SK-N-SH (cell line): ENCODE results near the gene ATP11A. TPM values are rescaled to one million over a fixed set of nuclear protein-coding genes. Genes with fewer than 3 reads are reported as not detected.

Experiments
- CTCF ChIA-PET: fragments of 300-600, 350-600 bp; formaldehyde crosslinking; extraction: SDS; loops from one replicate; lab custom pipeline; 2021; lab: Yijun Ruan, JAX
- POLR2A ChIA-PET: fragments of 350-600 bp; sonication (Branson Sonifier 250); formaldehyde crosslinking; extraction: SDS; loops from one replicate; lab custom pipeline; 2020; ENCODE audit warnings: antibody characterized with exemption, inconsistent platforms; lab: Yijun Ruan, JAX
- DNase-seq: peaks from one replicate; pipeline ENCODE4 v3.0.0; 2012
- H2AFZ ChIP-seq: fragments of 200-600 bp; sonication (generic); 2 replicates; pipeline ENCODE4 v1.8.1; 2016; ENCODE audit warnings: antibody characterized with exemption, mild to moderate bottlenecking, low read depth
- H3F3A ChIP-seq: fragments of 200-600 bp; sonication (generic); replicated peaks from 2 replicates; pipeline ENCODE3; 2016; ENCODE audit warnings: antibody characterized with exemption, mild to moderate bottlenecking; ENCODE audit not compliant: insufficient read depth
- H3K27ac ChIP-seq, 2 experiments: fragments of 200-500 bp in 1 of 2; fragments of 200-600 bp in 1 of 2; sonication (Bioruptor generic) in 1 of 2; sonication (generic), shearing (Covaris generic) in 1 of 2; 2 replicates each; pipeline versions ENCODE4 v1.5.1 to v1.6.1; 2014 to 2016; ENCODE audit warnings: low read depth in 2 of 2, inconsistent platforms in 1 of 2, low read length in 1 of 2, mild to moderate bottlenecking in 1 of 2, mixed read lengths in 1 of 2
- H3K27me3 ChIP-seq: fragments of 200-600 bp; sonication (generic), shearing (Covaris generic); 2 replicates; pipeline ENCODE4 v1.6.1; 2016; ENCODE audit warnings: mixed run types; ENCODE audit not compliant: insufficient read depth
- H3K36me3 ChIP-seq, 2 experiments: fragments of 200-500 bp in 1 of 2; fragments of 200-600 bp in 1 of 2; sonication (Bioruptor generic) in 1 of 2; sonication (generic) in 1 of 2; replicated peaks in 1 of 2; 2 replicates each; pipeline versions ENCODE3 to v1.5.1; 2014 to 2016; ENCODE audit warnings: low read length in 1 of 2, mild to moderate bottlenecking in 1 of 2; ENCODE audit not compliant: insufficient read depth in 2 of 2, control insufficient read depth in 1 of 2
- H3K4me1 ChIP-seq, 2 experiments: fragments of 200-500 bp in 1 of 2; fragments of 200-600 bp in 1 of 2; sonication (Bioruptor generic) in 1 of 2; sonication (generic), shearing (Covaris generic) in 1 of 2; 2 replicates each; pipeline versions ENCODE4 v1.5.1 to v1.6.1; 2014 to 2016; ENCODE audit warnings: low read depth in 1 of 2, low read length in 1 of 2, mixed run types in 1 of 2; ENCODE audit not compliant: insufficient read depth in 2 of 2, control insufficient read depth in 1 of 2
- H3K4me2 ChIP-seq: fragments of 200-600 bp; sonication (generic), shearing (Covaris generic); 2 replicates; pipeline ENCODE4 v1.6.1; 2017; ENCODE audit warnings: mixed run types
- H3K4me3 ChIP-seq, 2 experiments: fragments of 200-500 bp in 1 of 2; fragments of 200-600 bp in 1 of 2; sonication (Bioruptor generic) in 1 of 2; sonication (generic), shearing (Covaris generic) in 1 of 2; 2 replicates each; pipeline versions ENCODE4 v1.5.1 to v1.8.1; 2014 to 2016; ENCODE audit warnings: low read depth in 2 of 2, inconsistent platforms in 1 of 2, low read length in 1 of 2, mild to moderate bottlenecking in 1 of 2, mixed read lengths in 1 of 2, moderate library complexity in 1 of 2
- H3K79me2 ChIP-seq: fragments of 200-600 bp; sonication (generic); 2 replicates; pipeline ENCODE4 v1.8.1; 2017; ENCODE audit warnings: mild to moderate bottlenecking; ENCODE audit not compliant: insufficient read depth
- H3K9ac ChIP-seq: fragments of 200-600 bp; sonication (generic); 2 replicates; pipeline ENCODE4 v1.6.1; 2017; ENCODE audit warnings: mixed run types
- H3K9me2 ChIP-seq: fragments of 200-600 bp; sonication (generic); 2 replicates; pipeline ENCODE4 v1.6.1; 2017; ENCODE audit warnings: mixed run types
- H3K9me3 ChIP-seq: fragments of 200-600 bp; sonication (generic); 2 replicates; pipeline ENCODE4 v1.6.1; 2017; ENCODE audit warnings: mixed run types, mild to moderate bottlenecking, moderate library complexity
- H4K20me1 ChIP-seq: fragments of 200-600 bp; sonication (generic); 2 replicates; pipeline ENCODE4 v1.6.1; 2017; ENCODE audit warnings: mild to moderate bottlenecking, mixed run types; ENCODE audit not compliant: insufficient read depth
- CTCF ChIP-seq: fragments of 200-600 bp; sonication (generic); IDR thresholded peaks from 2 replicates; pipeline ENCODE4 v1.6.1; 2017; ENCODE audit warnings: antibody characterized with exemption, mild to moderate bottlenecking, moderate library complexity
- ELF1 ChIP-seq: IDR thresholded peaks from 2 replicates; pipeline ENCODE4 v1.4.0; 2012
- EP300 ChIP-seq, 2 experiments: IDR thresholded peaks; 2 replicates each; pipeline versions ENCODE4 v1.4.0 to v1.6.1; 2012; ENCODE audit warnings: borderline replicate concordance in 1 of 2, low read depth in 1 of 2, low read length in 1 of 2
- EZH2phosphoT487 ChIP-seq: fragments of 200-600 bp; sonication (generic); IDR thresholded peaks from 2 replicates; pipeline ENCODE4 v1.6.1; 2017; ENCODE audit warnings: low read depth, mixed run types, mild to moderate bottlenecking, antibody characterized with exemption, moderate library complexity, borderline replicate concordance
- JUND ChIP-seq: IDR thresholded peaks from 2 replicates; pipeline ENCODE4 v1.4.0; 2012
- MAX ChIP-seq: IDR thresholded peaks from 2 replicates; pipeline ENCODE4 v1.4.0; 2012; ENCODE audit warnings: low read depth
- NFIC ChIP-seq: IDR thresholded peaks from 2 replicates; pipeline ENCODE4 v1.4.0; 2012; ENCODE audit warnings: borderline replicate concordance
- NRF1 ChIP-seq: IDR thresholded peaks from 2 replicates; pipeline ENCODE4 v1.6.1; 2012; ENCODE audit warnings: low read depth, mild to moderate bottlenecking, low read length
- RCOR1 ChIP-seq: fragments of 150-350 bp; IDR thresholded peaks from 2 replicates; pipeline ENCODE4 v1.6.1; 2017; ENCODE audit warnings: antibody characterized with exemption, low read length
- RXRA ChIP-seq: IDR thresholded peaks from 2 replicates; pipeline ENCODE4 v1.4.0; 2012; ENCODE audit warnings: low read depth, mild to moderate bottlenecking, borderline replicate concordance
- SMC3 ChIP-seq: IDR thresholded peaks from 2 replicates; pipeline ENCODE4 v1.6.1; 2012; ENCODE audit warnings: low read depth, low read length, improper control_type of control experiment
- TAF1 ChIP-seq: IDR thresholded peaks from 2 replicates; pipeline ENCODE4 v1.6.1; 2012; ENCODE audit warnings: low read depth, mild to moderate bottlenecking, low read length, moderate library complexity, borderline replicate concordance
- TEAD4 ChIP-seq: IDR thresholded peaks from 2 replicates; pipeline ENCODE4 v1.4.0; 2012; ENCODE audit warnings: mild to moderate bottlenecking, borderline replicate concordance; ENCODE audit not compliant: insufficient read depth
- USF1 ChIP-seq: IDR thresholded peaks from 2 replicates; pipeline ENCODE4 v1.4.0; 2012; ENCODE audit warnings: low read depth, borderline replicate concordance
- YY1 ChIP-seq: IDR thresholded peaks from 2 replicates; pipeline ENCODE4 v1.4.0; 2012; ENCODE audit warnings: low read depth, mild to moderate bottlenecking
- WGBS: methylation state at CpG from one replicate; pipeline ENCODE4 v1.1.6; 2017; ENCODE audit warnings: low lambda C conversion rate; 5-methylcytosine and 5-hydroxymethylcytosine counted together
- polyA plus RNA-seq, 3 experiments: library from polyadenylated mRNA; depleted of rRNA; stranded (reverse); fragments of >200 nt; gene quantifications; 2 replicates each; pipeline ENCODE4 v1.2.3, GENCODE V29; 2012
- TF ChIP-seq, protein P1 (sequence below): IDR thresholded peaks from 2 replicates; pipeline ENCODE4 v1.4.0; 2012; ENCODE audit warnings: low read depth, borderline replicate concordance

Gene ATP11A
- polyA plus RNA-seq, 1 of the 3 experiments (the other 2 are of a cell fraction), result 4.1 TPM

GRCh38 chr13:112651750-112652511 lies 37.9 kb upstream of the ATP11A start:
- DNase-seq, result no peak
- no peaks in the 10 kb centered on the region for H3K9me3 ChIP-seq
- H2AFZ ChIP-seq, result no peak overlapping the region
- TF ChIP-seq NRF1, result no peak
- TF ChIP-seq RCOR1, result no peak
- TF ChIP-seq CTCF, result no peak
- TF ChIP-seq YY1, result no peak
- no peak for TF ChIP-seq RXRA
- TF ChIP-seq TEAD4, result no peak
- TF ChIP-seq TAF1, result no peak
- no peak for TF ChIP-seq JUND
- TF ChIP-seq MAX, result no peak
- TF ChIP-seq EP300 (IDR thresholded peaks at IDR 0.05; ENCODE audit: borderline replicate concordance in 1 of 2, low read depth in 1 of 2, low read length in 1 of 2), result no peak
- no peak for TF ChIP-seq NFIC
- no peak for TF ChIP-seq ELF1
- TF ChIP-seq USF1, result no peak
- TF ChIP-seq SMC3, result no peak
- 34% methylated on average over 7 of the region's 7 CpGs for WGBS
- no peak overlapping the region for H3K9ac ChIP-seq
- H3F3A ChIP-seq, result peaks cover 5% of the 10 kb centered on the region
- peaks cover 0 to 3% of the 10 kb centered on the region in 2 experiments; a peak in 1 of 4 replicates for H3K4me1 ChIP-seq
- no peak overlapping the region for H3K27ac ChIP-seq
- H3K79me2 ChIP-seq, result no peaks in the 10 kb centered on the region
- ChIA-PET POLR2A (no interaction called here), CTCF (interaction anchor here (0.7 to 1.4 kb wide), 4 partner anchors 11 to 34 kb away, joined by 3 to 4 read pairs (median 4); no protein-coding TSS in a partner anchor)
- no peaks in the 10 kb centered on the region for H3K36me3 ChIP-seq
- no peak overlapping the region for H3K4me3 ChIP-seq
- H3K9me2 ChIP-seq, result no peaks in the 10 kb centered on the region
- H4K20me1 ChIP-seq, result no peaks in the 10 kb centered on the region
- H3K4me2 ChIP-seq, result no peak overlapping the region
- no peaks in the 10 kb centered on the region; the same call in 1 of the 2 replicates for H3K27me3 ChIP-seq

DNA sequence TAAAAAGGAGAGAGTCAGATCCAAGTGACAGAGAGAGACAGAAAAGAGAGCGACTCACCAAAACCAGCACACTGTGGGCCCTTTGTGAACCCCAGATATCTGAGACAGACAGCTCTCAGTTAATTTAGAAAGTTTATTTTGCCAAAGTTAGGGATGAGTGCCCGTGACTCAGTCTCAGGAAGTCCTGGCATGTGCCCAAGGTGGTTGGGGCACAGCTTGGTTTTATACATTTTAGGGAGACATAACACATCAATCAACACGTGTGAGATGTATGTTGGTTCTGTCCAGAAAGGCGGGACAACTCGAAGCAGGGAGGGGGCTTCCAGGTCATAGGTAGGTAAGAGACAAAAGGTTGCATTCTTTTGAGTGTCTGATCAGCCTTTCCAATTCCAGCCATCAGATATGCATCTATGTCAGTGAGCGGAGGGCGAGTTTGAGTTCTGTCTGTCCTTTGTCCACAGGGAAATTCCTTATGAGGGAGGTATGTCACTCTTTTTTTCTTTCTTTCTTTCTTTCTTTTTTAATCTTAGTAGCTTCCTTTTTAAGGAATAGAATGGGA lies 37.2 kb upstream of the ATP11A start:
- H3F3A ChIP-seq, result peaks cover 5% of the 10 kb centered on the region
- H3K9ac ChIP-seq, result no peak overlapping the region
- no peak for TF ChIP-seq EZH2phosphoT487
- no peak for TF ChIP-seq TAF1
- TF ChIP-seq SMC3, result no peak
- TF ChIP-seq, protein P1, sequence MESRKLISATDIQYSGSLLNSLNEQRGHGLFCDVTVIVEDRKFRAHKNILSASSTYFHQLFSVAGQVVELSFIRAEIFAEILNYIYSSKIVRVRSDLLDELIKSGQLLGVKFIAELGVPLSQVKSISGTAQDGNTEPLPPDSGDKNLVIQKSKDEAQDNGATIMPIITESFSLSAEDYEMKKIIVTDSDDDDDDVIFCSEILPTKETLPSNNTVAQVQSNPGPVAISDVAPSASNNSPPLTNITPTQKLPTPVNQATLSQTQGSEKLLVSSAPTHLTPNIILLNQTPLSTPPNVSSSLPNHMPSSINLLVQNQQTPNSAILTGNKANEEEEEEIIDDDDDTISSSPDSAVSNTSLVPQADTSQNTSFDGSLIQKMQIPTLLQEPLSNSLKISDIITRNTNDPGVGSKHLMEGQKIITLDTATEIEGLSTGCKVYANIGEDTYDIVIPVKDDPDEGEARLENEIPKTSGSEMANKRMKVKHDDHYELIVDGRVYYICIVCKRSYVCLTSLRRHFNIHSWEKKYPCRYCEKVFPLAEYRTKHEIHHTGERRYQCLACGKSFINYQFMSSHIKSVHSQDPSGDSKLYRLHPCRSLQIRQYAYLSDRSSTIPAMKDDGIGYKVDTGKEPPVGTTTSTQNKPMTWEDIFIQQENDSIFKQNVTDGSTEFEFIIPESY, result no peak
- TF ChIP-seq TEAD4, result no peak
- no peaks in the 10 kb centered on the region for H3K36me3 ChIP-seq
- POLR2A ChIA-PET, result no interaction called here
- H3K9me3 ChIP-seq, result no peaks in the 10 kb centered on the region
- H4K20me1 ChIP-seq, result no peaks in the 10 kb centered on the region
- no peak overlapping the region for H3K27ac ChIP-seq
- H3K4me3 ChIP-seq, result no peak overlapping the region
- no peak overlapping the region for H3K4me2 ChIP-seq
- H3K4me1 ChIP-seq, result peaks cover 0 to 3% of the 10 kb centered on the region in 2 experiments; a peak in 1 of 4 replicates
- H2AFZ ChIP-seq, result no peak overlapping the region
- H3K9me2 ChIP-seq, result no peaks in the 10 kb centered on the region
- no peaks in the 10 kb centered on the region; the same call in 1 of the 2 replicates for H3K27me3 ChIP-seq
- CTCF ChIA-PET, result interaction anchor here (0.7 to 1.4 kb wide), 3 partner anchors 12 to 23 kb away, joined by 3 to 4 read pairs (median 4); no protein-coding TSS in a partner anchor
- DNase-seq, result no peak
- H3K79me2 ChIP-seq, result no peaks in the 10 kb centered on the region
- 55% methylated on average over 6 of the region's 7 CpGs for WGBS
